H1 (cell line): ENCODE measurements around the gene ELAVL2. TPM values are rescaled to one million over a fixed set of nuclear protein-coding genes. Genes with fewer than 3 reads are reported as not detected.

Source experiments
- CTCF ChIA-PET: fragments of 300-600 bp; sonication (Branson Sonifier 250); formaldehyde crosslinking; loops from one replicate; lab custom pipeline; 2021; ENCODE audit not compliant: partially characterized antibody; lab: Charles Lee
- POLR2A ChIA-PET: fragments of 300-600 bp; sonication (Branson Sonifier 250); formaldehyde crosslinking; loops from one replicate; lab custom pipeline; 2021; ENCODE audit warnings: inconsistent platforms; ENCODE audit not compliant: partially characterized antibody; lab: Charles Lee
- DNase-seq, 2 experiments: peaks; one replicate each; pipeline versions ENCODE4 v3.0.0 to v3.0.0-alpha.2; 2010 to 2022; ENCODE audit warnings: low spot score in 2 of 2, low read depth in 1 of 2, mixed read lengths in 1 of 2
- FAIRE-seq: peaks from 2 replicates; lab custom pipeline; 2011; peaks lifted over from hg19 to GRCh38; lab: Jason Lieb, UNC
- H2AFZ ChIP-seq: 2 replicates; pipeline ENCODE4 v1.8.1; 2012; ENCODE audit warnings: low read length, inconsistent platforms
- H2AK5ac ChIP-seq: 2 replicates; pipeline ENCODE4 v1.6.1; 2013; ENCODE audit warnings: low read depth, low read length
- H2BK120ac ChIP-seq: replicated peaks from 2 replicates; pipeline ENCODE3; 2013; ENCODE audit warnings: low read depth, low read length, inconsistent platforms
- H2BK12ac ChIP-seq: 2 replicates; pipeline ENCODE4 v1.6.1; 2013; ENCODE audit warnings: low read depth, low read length
- H2BK15ac ChIP-seq: 2 replicates; pipeline ENCODE4 v1.6.1; 2013; ENCODE audit warnings: low read length
- H2BK20ac ChIP-seq: 2 replicates; pipeline ENCODE4 v1.6.1; 2013; ENCODE audit warnings: low read length
- H2BK5ac ChIP-seq: 2 replicates; pipeline ENCODE4 v1.6.1; 2013; ENCODE audit warnings: low read depth, low read length
- H3K14ac ChIP-seq: 2 replicates; pipeline ENCODE4 v1.6.1; 2013; ENCODE audit warnings: inconsistent platforms; ENCODE audit not compliant: insufficient read length
- H3K18ac ChIP-seq: 2 replicates; pipeline ENCODE4 v1.6.1; 2013; ENCODE audit warnings: low read length; ENCODE audit errors: extremely low read depth
- H3K23ac ChIP-seq: 2 replicates; pipeline ENCODE4 v1.6.1; 2013; ENCODE audit warnings: inconsistent platforms; ENCODE audit not compliant: insufficient read length
- H3K23me2 ChIP-seq: 2 replicates; pipeline ENCODE4 v1.6.1; 2013; ENCODE audit warnings: low read depth, low read length
- H3K27ac ChIP-seq: 2 replicates; pipeline ENCODE4 v1.6.1; 2011; ENCODE audit warnings: low read depth, low read length, inconsistent platforms
- H3K27me3 ChIP-seq, 4 experiments: replicated peaks in 1 of 4; 1 replicate in 1 of 4; 2 replicates in 3 of 4; pipeline versions ENCODE4 v1.6.1 to v1.8.1; 2011 to 2013; ENCODE audit warnings: low read length in 3 of 4, mild to moderate bottlenecking in 3 of 4, inconsistent platforms in 2 of 4, mixed read lengths in 2 of 4, moderate library complexity in 1 of 4; ENCODE audit not compliant: control insufficient read depth in 3 of 4, insufficient read depth in 3 of 4; ENCODE audit errors: extremely low read depth in 1 of 4
- H3K36me3 ChIP-seq, 4 experiments: 2 replicates each; pipeline versions ENCODE4 v1.6.1 to v1.8.1; 2011 to 2013; ENCODE audit warnings: mild to moderate bottlenecking in 4 of 4, low read length in 3 of 4, moderate library complexity in 2 of 4, control low read depth in 1 of 4, inconsistent platforms in 1 of 4; ENCODE audit not compliant: insufficient read depth in 4 of 4, control insufficient read depth in 2 of 4
- H3K4ac ChIP-seq: replicated peaks from 2 replicates; pipeline ENCODE3; 2013; ENCODE audit warnings: low read length, low read depth, mixed read lengths, inconsistent platforms; ENCODE audit not compliant: insufficient read length
- H3K4me1 ChIP-seq, 4 experiments: replicated peaks in 1 of 4; 1 replicate in 1 of 4; 2 replicates in 3 of 4; pipeline versions ENCODE4 v1.6.1 to v1.8.1; 2011 to 2013; ENCODE audit warnings: low read length in 3 of 4, inconsistent platforms in 2 of 4, mixed read lengths in 1 of 4; ENCODE audit not compliant: insufficient read depth in 4 of 4, control insufficient read depth in 3 of 4
- H3K4me2 ChIP-seq, 2 experiments: 2 replicates each; pipeline versions ENCODE4 v1.6.1 to v1.8.1; 2011 to 2013; ENCODE audit warnings: low read depth in 2 of 2, low read length in 2 of 2, control low read depth in 1 of 2, inconsistent platforms in 1 of 2, mild to moderate bottlenecking in 1 of 2; ENCODE audit not compliant: insufficient read depth in 1 of 2
- H3K4me3 ChIP-seq, 4 experiments: fragments of 200-600, 300-600 bp in 1 of 4; sonication (generic), shearing (Covaris generic), sonication (Bioruptor Twin) in 1 of 4; 2 replicates each; pipeline versions ENCODE4 v1.5.1 to v1.8.1; 2011 to 2016; ENCODE audit warnings: low read length in 4 of 4, low read depth in 3 of 4, control low read depth in 2 of 4, inconsistent platforms in 2 of 4, mild to moderate bottlenecking in 2 of 4, mixed read lengths in 1 of 4, moderate library complexity in 1 of 4; ENCODE audit not compliant: insufficient read depth in 2 of 4; ENCODE audit errors: extremely low read depth in 1 of 4
- H3K56ac ChIP-seq: replicated peaks from 2 replicates; pipeline ENCODE3; 2013; ENCODE audit warnings: low read depth, mild to moderate bottlenecking, mixed read lengths, low read length, inconsistent platforms; ENCODE audit not compliant: insufficient read length
- H3K79me1 ChIP-seq: 2 replicates; pipeline ENCODE4 v1.6.1; 2013; ENCODE audit warnings: low read depth, low read length, control low read depth
- H3K79me2 ChIP-seq, 2 experiments: 2 replicates each; pipeline versions ENCODE4 v1.6.1 to v1.8.1; 2012 to 2013; ENCODE audit warnings: low read length in 2 of 2, mild to moderate bottlenecking in 2 of 2, inconsistent platforms in 1 of 2; ENCODE audit not compliant: insufficient read depth in 2 of 2, control insufficient read depth in 1 of 2
- H3K9ac ChIP-seq, 4 experiments: replicated peaks in 1 of 4; 1 replicate in 1 of 4; 2 replicates in 3 of 4; pipeline versions ENCODE4 v1.6.1 to v1.8.1; 2011 to 2013; ENCODE audit warnings: low read depth in 3 of 4, low read length in 3 of 4, control low read depth in 2 of 4, mild to moderate bottlenecking in 2 of 4, moderate library complexity in 2 of 4, inconsistent platforms in 1 of 4; ENCODE audit errors: extremely low read depth in 1 of 4
- H3K9me3 ChIP-seq, 2 experiments: 2 replicates each; pipeline versions ENCODE4 v1.6.1 to v1.8.1; 2012 to 2013; ENCODE audit warnings: mild to moderate bottlenecking in 2 of 2, moderate library complexity in 2 of 2, control low read depth in 1 of 2, inconsistent platforms in 1 of 2, low read depth in 1 of 2, low read length in 1 of 2, mixed read lengths in 1 of 2; ENCODE audit not compliant: insufficient read depth in 2 of 2
- H4K20me1 ChIP-seq, 2 experiments: replicated peaks in 1 of 2; 2 replicates each; pipeline versions ENCODE3 to v1.8.1; 2011 to 2013; ENCODE audit warnings: inconsistent platforms in 2 of 2, low read length in 2 of 2, mild to moderate bottlenecking in 1 of 2; ENCODE audit not compliant: insufficient read depth in 2 of 2, control insufficient read depth in 1 of 2
- H4K5ac ChIP-seq: 2 replicates; pipeline ENCODE4 v1.6.1; 2013; ENCODE audit warnings: low read length, low read depth, mixed read lengths, inconsistent platforms; ENCODE audit not compliant: insufficient read length
- H4K8ac ChIP-seq: 2 replicates; pipeline ENCODE4 v1.8.0; 2013; ENCODE audit warnings: mild to moderate bottlenecking, moderate library complexity, low read length, inconsistent platforms; ENCODE audit not compliant: insufficient read depth; ENCODE audit errors: extremely low read depth
- H4K91ac ChIP-seq: replicated peaks from 2 replicates; pipeline ENCODE3; 2013; ENCODE audit warnings: low read length, mixed read lengths, inconsistent platforms; ENCODE audit not compliant: insufficient read length
- ATF2 ChIP-seq: IDR thresholded peaks from 2 replicates; pipeline ENCODE4 v1.6.1; 2012; ENCODE audit warnings: low read length, inconsistent platforms
- CREB1 ChIP-seq: IDR thresholded peaks from 2 replicates; pipeline ENCODE4 v1.6.1; 2012; ENCODE audit warnings: inconsistent platforms
- MAFK ChIP-seq: IDR thresholded peaks from 2 replicates; pipeline ENCODE4 v1.6.1; 2012; ENCODE audit warnings: low read depth, mild to moderate bottlenecking, improper control_type of control experiment, low read length
- POLR2A ChIP-seq, 2 experiments: IDR thresholded peaks; 1 replicate in 1 of 2; 2 replicates in 1 of 2; pipeline ENCODE4 v1.6.1; 2011; ENCODE audit warnings: low read depth in 2 of 2, low read length in 2 of 2, mild to moderate bottlenecking in 2 of 2; ENCODE audit errors: control extremely low read depth in 1 of 2
- USF2 ChIP-seq: IDR thresholded peaks from 2 replicates; pipeline ENCODE4 v1.6.1; 2011; ENCODE audit warnings: low read length, improper control_type of control experiment
- YY1 ChIP-seq: IDR thresholded peaks from 2 replicates; pipeline ENCODE4 v1.6.1; 2011; ENCODE audit warnings: low read depth, mild to moderate bottlenecking, low read length
- polyA plus RNA-seq, 7 experiments: library from polyadenylated mRNA; depleted of rRNA in 3 of 7; stranded (reverse) in 5 of 7; unstranded in 2 of 7; fragments of >200 nt in 5 of 7; fragments of 200-250 nt in 2 of 7; gene quantifications; 1 replicate in 5 of 7; 2 replicates in 1 of 7; 4 replicates in 1 of 7; pipeline versions ENCODE4 v1.2.1 to v1.2.3, GENCODE V29; 2011 to 2013; ENCODE audit warnings: missing spikeins in 2 of 7, mixed read lengths in 2 of 7
- total RNA-seq: library from RNA; stranded (reverse); fragmentation: NEBNext Ultra II Directional; extraction: Animal tissue kit (Norgen Biotek cat#: 25700); gene quantifications from 2 replicates; pipeline ENCODE4 v1.2.1, GENCODE V29; 2021

The ELAVL2 gene
- total and polyA plus RNA-seq, 2 of the 8 experiments (the other 6 are each of a cell fraction or from before 2014, with no cell fraction given), result 4.9 to 21.9 TPM

DNA sequence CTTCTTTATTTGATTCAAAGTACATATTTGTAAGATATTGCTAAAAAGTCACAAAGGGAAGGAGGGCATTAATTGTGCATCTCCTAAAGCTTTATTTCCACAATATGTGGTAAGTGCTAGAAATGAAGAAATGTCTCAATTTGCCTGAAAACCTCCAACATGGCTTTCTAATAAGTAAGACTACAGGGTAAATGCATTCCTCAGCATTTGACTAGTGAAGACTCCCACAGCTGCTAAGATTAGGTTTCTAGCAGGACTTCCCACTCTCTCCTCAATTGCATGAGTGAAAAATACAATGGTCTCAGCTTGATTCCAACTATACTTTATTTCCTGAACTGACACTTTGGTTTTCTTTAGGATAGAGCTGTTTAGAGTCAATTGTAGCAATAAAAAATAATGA lies 162.1 kb downstream of the ELAVL2 start:
- H4K20me1 ChIP-seq, result peaks cover 0 to 1% of the 10 kb centered on the region in 2 experiments
- H2BK20ac ChIP-seq, result no peak overlapping the region
- no peak overlapping the region for H2AK5ac ChIP-seq
- ChIA-PET CTCF (interaction anchor here (0.6 to 1.0 kb wide), 3 partner anchors 38 to 82 kb away, joined by 3 to 4 read pairs (median 3); no protein-coding TSS in a partner anchor), POLR2A (no interaction called here)
- H4K91ac ChIP-seq, result no peak overlapping the region
- H3K23ac ChIP-seq, result no peak overlapping the region
- H2BK12ac ChIP-seq, result no peak overlapping the region
- no peaks in the 10 kb centered on the region for H3K27me3 ChIP-seq
- H3K14ac ChIP-seq, result no peak overlapping the region
- no peak for FAIRE-seq
- H2BK15ac ChIP-seq, result no peak overlapping the region
- H2AFZ ChIP-seq, result no peak overlapping the region
- H3K9ac ChIP-seq, result no peak overlapping the region
- H3K18ac ChIP-seq, result no peak overlapping the region
- no peaks in the 10 kb centered on the region for H3K23me2 ChIP-seq
- H3K27ac ChIP-seq, result no peak overlapping the region
- no peaks in the 10 kb centered on the region for H3K9me3 ChIP-seq
- H2BK120ac ChIP-seq, result no peak overlapping the region
- H3K79me1 ChIP-seq, result no peaks in the 10 kb centered on the region; the same call in 1 of the 2 replicates
- peaks cover 2 to 37% (median 9%) of the 10 kb centered on the region in 4 experiments for H3K36me3 ChIP-seq
- no peaks in the 10 kb centered on the region for H3K79me2 ChIP-seq
- H3K56ac ChIP-seq, result no peak overlapping the region
- H3K4ac ChIP-seq, result no peak overlapping the region
- TF ChIP-seq CREB1 (no peak), YY1 (no peak), POLR2A (IDR thresholded peaks at IDR 0.05; ENCODE audit: control extremely low read depth in 1 of 2, low read depth in 2 of 2, low read length in 2 of 2) (no peak), USF2 (no peak), MAFK (no peak), ATF2 (no peak)
- H2BK5ac ChIP-seq, result no peak overlapping the region
- no peak overlapping the region for H3K4me2 ChIP-seq
- H4K5ac ChIP-seq, result no peak overlapping the region
- H3K4me3 ChIP-seq, result no peak overlapping the region
- peaks cover 0 to 9% (median 6%) of the 10 kb centered on the region in 4 experiments; a peak in 5 of 7 replicates for H3K4me1 ChIP-seq
- no peak for DNase-seq
- H4K8ac ChIP-seq, result no peak overlapping the region
